Measurements from ENCODE around the gene LY6G6D. TPM values are rescaled to one million over a fixed set of nuclear protein-coding genes. Genes with fewer than 3 reads are reported as not detected.

The LY6G6D gene
- total RNA-seq, 6 experiments from 2014 or later = not detected

DNA sequence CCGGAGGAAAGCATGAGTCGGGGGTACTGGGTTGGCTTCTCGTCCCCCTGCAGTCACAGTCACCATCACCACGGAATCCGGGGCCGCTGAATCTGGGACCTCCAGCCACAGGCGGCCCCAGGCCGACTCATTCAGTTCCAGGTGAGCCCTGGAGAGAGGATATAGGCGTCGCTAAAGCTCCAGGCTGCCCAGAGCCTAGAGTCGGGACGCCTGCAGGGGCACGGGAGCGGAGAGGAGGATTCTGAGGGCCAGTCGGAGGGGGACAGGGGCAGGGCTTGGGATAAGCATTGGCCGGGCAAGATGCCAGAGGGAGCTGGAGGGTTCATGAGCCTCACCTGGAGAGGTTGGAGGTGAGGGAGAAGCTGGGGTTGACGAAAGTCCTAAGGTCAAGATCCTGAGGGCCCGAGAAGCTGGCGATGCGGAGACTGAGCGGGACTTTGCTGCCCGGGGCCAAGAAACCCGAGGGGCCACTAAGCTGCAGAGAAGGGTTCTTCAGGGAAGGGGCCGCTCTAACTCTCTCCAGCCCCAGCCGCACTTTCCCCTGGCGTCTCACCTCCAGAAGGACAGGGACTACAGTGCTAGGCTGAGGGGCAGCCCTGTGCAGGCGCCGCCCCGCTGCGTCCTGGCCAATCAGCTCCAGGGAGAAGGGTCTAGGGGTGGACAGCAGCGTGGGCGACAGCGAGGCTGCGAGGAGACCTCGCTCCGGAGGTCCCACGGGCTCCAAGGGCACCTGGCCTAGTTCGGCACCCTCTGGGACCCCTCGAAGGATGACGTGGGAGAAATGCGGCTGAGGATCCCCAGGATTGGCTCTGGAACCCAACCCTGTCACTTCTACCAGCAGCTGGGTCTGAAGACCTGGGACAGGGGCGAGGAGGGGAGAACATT lies 51.0 kb downstream of the LY6G6D start:
- H3K27me3 Mint-ChIP-seq (ENCODE audit: insufficient read depth) = no peaks in the 10 kb centered on the region; the same call in 1 of the 2 replicates
- H3K4me1 Mint-ChIP-seq (ENCODE audit: low read depth) = peaks cover 29% of the 10 kb centered on the region
- H3K9me3 Mint-ChIP-seq = no peaks in the 10 kb centered on the region
- H3K27ac Mint-ChIP-seq = no peak overlapping the region
- H3K4me3 Mint-ChIP-seq = peak overlapping the region; percentile 60
- no peak for DNase-seq
- TF ChIP-seq, protein P1, sequence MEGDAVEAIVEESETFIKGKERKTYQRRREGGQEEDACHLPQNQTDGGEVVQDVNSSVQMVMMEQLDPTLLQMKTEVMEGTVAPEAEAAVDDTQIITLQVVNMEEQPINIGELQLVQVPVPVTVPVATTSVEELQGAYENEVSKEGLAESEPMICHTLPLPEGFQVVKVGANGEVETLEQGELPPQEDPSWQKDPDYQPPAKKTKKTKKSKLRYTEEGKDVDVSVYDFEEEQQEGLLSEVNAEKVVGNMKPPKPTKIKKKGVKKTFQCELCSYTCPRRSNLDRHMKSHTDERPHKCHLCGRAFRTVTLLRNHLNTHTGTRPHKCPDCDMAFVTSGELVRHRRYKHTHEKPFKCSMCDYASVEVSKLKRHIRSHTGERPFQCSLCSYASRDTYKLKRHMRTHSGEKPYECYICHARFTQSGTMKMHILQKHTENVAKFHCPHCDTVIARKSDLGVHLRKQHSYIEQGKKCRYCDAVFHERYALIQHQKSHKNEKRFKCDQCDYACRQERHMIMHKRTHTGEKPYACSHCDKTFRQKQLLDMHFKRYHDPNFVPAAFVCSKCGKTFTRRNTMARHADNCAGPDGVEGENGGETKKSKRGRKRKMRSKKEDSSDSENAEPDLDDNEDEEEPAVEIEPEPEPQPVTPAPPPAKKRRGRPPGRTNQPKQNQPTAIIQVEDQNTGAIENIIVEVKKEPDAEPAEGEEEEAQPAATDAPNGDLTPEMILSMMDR (IDR thresholded peaks at IDR 0.05) = no peak; the same call in 1 of the 2 replicates
- H3K36me3 Mint-ChIP-seq (ENCODE audit: low read depth) = no peaks in the 10 kb centered on the region; the same call in 1 of the 2 replicates

DNA sequence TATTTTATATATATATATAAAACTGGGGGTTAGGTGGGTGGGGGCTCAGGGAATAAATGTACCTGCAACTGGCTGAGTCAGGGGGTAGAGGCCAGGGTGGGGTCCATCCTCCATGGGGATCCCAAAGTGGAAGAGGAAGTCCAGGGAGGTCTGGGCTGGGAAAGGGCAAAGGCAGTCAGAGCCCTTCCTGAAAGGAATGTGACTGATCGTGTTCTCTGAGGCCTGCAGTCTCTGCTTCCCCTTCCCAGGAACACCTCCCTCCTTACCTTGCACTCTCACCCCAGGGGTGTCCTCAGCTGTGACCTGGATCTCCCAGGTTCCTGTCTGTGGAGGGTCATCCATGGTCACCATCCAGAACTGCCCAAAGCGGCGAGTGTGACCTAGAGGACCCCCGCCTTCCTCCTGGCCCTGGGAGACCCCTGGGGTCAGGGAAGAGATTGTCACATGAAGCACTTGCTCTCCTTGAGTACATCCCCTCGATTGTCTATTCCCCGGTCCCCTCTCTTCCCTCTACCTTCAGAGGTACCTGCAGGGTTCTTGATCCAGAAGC lies 52.0 kb downstream of the LY6G6D start:
- Mint-ChIP-seq H3K36me3 (ENCODE audit: low read depth) (no peaks in the 10 kb centered on the region; the same call in 1 of the 2 replicates), H3K9me3 (no peaks in the 10 kb centered on the region), H3K27ac (no peak overlapping the region), H3K27me3 (ENCODE audit: insufficient read depth) (no peaks in the 10 kb centered on the region; the same call in 1 of the 2 replicates), H3K4me1 (ENCODE audit: low read depth) (peaks cover 29% of the 10 kb centered on the region), H3K4me3 (no peak overlapping the region)
- DNase-seq = no peak
- TF ChIP-seq, protein P1 (IDR thresholded peaks at IDR 0.05) = no peak

Small RNA genes within 50 kb of the gene (microRNA-seq; reads per million reads assigned to microRNA genes)
- not detected for gene MIR4646

Other genes with a start within 250 kb of the LY6G6D start
- gene MICB, start 217.2 kb upstream of the LY6G6D start, total RNA-seq (2021; fragmentation: NEBNext Ultra II Directional; extraction: Animal tissue kit (Norgen Biotek cat#: 25700)) = 10 to 100 TPM; 16.0 to 26.0 (median 22.6) TPM
- gene MCCD1, start 186.4 kb upstream of the LY6G6D start, total RNA-seq (2021; fragmentation: NEBNext Ultra II Directional; extraction: Animal tissue kit (Norgen Biotek cat#: 25700)) = not detected
- 100 to 1,000 TPM; 312 to 380 (median 358) TPM for gene DDX39B, start 173.3 kb upstream of the LY6G6D start, total RNA-seq (2021; fragmentation: NEBNext Ultra II Directional; extraction: Animal tissue kit (Norgen Biotek cat#: 25700))
- 1 to 10 TPM; 2.9 to 4.1 (median 3.2) TPM for gene ATP6V1G2, start 168.7 kb upstream of the LY6G6D start, total RNA-seq (2021; fragmentation: NEBNext Ultra II Directional; extraction: Animal tissue kit (Norgen Biotek cat#: 25700))
- gene NFKBIL1, start 167.7 kb upstream of the LY6G6D start, total RNA-seq (2021; fragmentation: NEBNext Ultra II Directional; extraction: Animal tissue kit (Norgen Biotek cat#: 25700)) = 10 to 100 TPM; 11.8 to 15.9 (median 13.6) TPM
- gene LTA, start 143.1 kb upstream of the LY6G6D start, total RNA-seq (2021; fragmentation: NEBNext Ultra II Directional; extraction: Animal tissue kit (Norgen Biotek cat#: 25700)) = not detected
- under 1 TPM; 0.12 to 0.41 (median 0.23) TPM for gene TNF, start 139.8 kb upstream of the LY6G6D start, total RNA-seq (2021; fragmentation: NEBNext Ultra II Directional; extraction: Animal tissue kit (Norgen Biotek cat#: 25700))
- under 1 TPM in 1 of 6 experiments, not detected in 5; 0.38 TPM for gene LTB, start 132.9 kb upstream of the LY6G6D start, total RNA-seq (2021; fragmentation: NEBNext Ultra II Directional; extraction: Animal tissue kit (Norgen Biotek cat#: 25700))
- gene LST1, start 129.1 kb upstream of the LY6G6D start, total RNA-seq (2021; fragmentation: NEBNext Ultra II Directional; extraction: Animal tissue kit (Norgen Biotek cat#: 25700)) = not detected
- not detected for gene NCR3, start 122.3 kb upstream of the LY6G6D start, total RNA-seq (2021; fragmentation: NEBNext Ultra II Directional; extraction: Animal tissue kit (Norgen Biotek cat#: 25700))
- gene AIF1, start 100.1 kb upstream of the LY6G6D start, total RNA-seq (2021; fragmentation: NEBNext Ultra II Directional; extraction: Animal tissue kit (Norgen Biotek cat#: 25700)) = not detected
- 100 to 1,000 TPM; 216 to 259 (median 231) TPM for gene PRRC2A, start 94.6 kb upstream of the LY6G6D start, total RNA-seq (2021; fragmentation: NEBNext Ultra II Directional; extraction: Animal tissue kit (Norgen Biotek cat#: 25700))
- gene BAG6, start 62.7 kb upstream of the LY6G6D start, total RNA-seq (2021; fragmentation: NEBNext Ultra II Directional; extraction: Animal tissue kit (Norgen Biotek cat#: 25700)) = 100 to 1,000 TPM; 247 to 273 (median 262) TPM
- 1 to 10 TPM; 2.4 to 4.3 (median 2.8) TPM for gene APOM, start 59.5 kb upstream of the LY6G6D start, total RNA-seq (2021; fragmentation: NEBNext Ultra II Directional; extraction: Animal tissue kit (Norgen Biotek cat#: 25700))
- 10 to 100 TPM; 13.4 to 16.2 (median 14.9) TPM for gene C6orf47, start 54.6 kb upstream of the LY6G6D start, total RNA-seq (2021; fragmentation: NEBNext Ultra II Directional; extraction: Animal tissue kit (Norgen Biotek cat#: 25700))
- 10 to 100 TPM; 11.6 to 14.9 (median 13.0) TPM for gene GPANK1, start 50.4 kb upstream of the LY6G6D start, total RNA-seq (2021; fragmentation: NEBNext Ultra II Directional; extraction: Animal tissue kit (Norgen Biotek cat#: 25700))
- 100 to 1,000 TPM; 200 to 255 (median 225) TPM for gene CSNK2B, start 49.3 kb upstream of the LY6G6D start, total RNA-seq (2021; fragmentation: NEBNext Ultra II Directional; extraction: Animal tissue kit (Norgen Biotek cat#: 25700))
- 1 to 10 TPM; 4.6 to 6.0 (median 5.3) TPM for gene LY6G5B, start 45.4 kb upstream of the LY6G6D start, total RNA-seq (2021; fragmentation: NEBNext Ultra II Directional; extraction: Animal tissue kit (Norgen Biotek cat#: 25700))
- 1 to 10 TPM; 2.2 to 2.9 (median 2.8) TPM for gene LY6G5C, start 34.3 kb upstream of the LY6G6D start, total RNA-seq (2021; fragmentation: NEBNext Ultra II Directional; extraction: Animal tissue kit (Norgen Biotek cat#: 25700))
- 10 to 100 TPM; 27.4 to 39.6 (median 32.0) TPM for gene ABHD16A, start 12.0 kb upstream of the LY6G6D start, total RNA-seq (2021; fragmentation: NEBNext Ultra II Directional; extraction: Animal tissue kit (Norgen Biotek cat#: 25700))
- not detected for gene LY6G6F, start 8.5 kb upstream of the LY6G6D start, total RNA-seq (2021; fragmentation: NEBNext Ultra II Directional; extraction: Animal tissue kit (Norgen Biotek cat#: 25700))
- gene LY6G6C, start 6.4 kb downstream of the LY6G6D start, total RNA-seq (2021; fragmentation: NEBNext Ultra II Directional; extraction: Animal tissue kit (Norgen Biotek cat#: 25700)) = not detected
- not detected for gene MPIG6B, start 8.0 kb downstream of the LY6G6D start, total RNA-seq (2021; fragmentation: NEBNext Ultra II Directional; extraction: Animal tissue kit (Norgen Biotek cat#: 25700))
- gene DDAH2, start 14.0 kb downstream of the LY6G6D start, total RNA-seq (2021; fragmentation: NEBNext Ultra II Directional; extraction: Animal tissue kit (Norgen Biotek cat#: 25700)) = 10 to 100 TPM; 44.0 to 47.8 (median 46.0) TPM
- gene CLIC1, start 21.2 kb downstream of the LY6G6D start, total RNA-seq (2021; fragmentation: NEBNext Ultra II Directional; extraction: Animal tissue kit (Norgen Biotek cat#: 25700)) = 100 to 1,000 TPM; 638 to 833 (median 745) TPM
- 10 to 100 TPM in 4 of 6 experiments, 1 to 10 TPM in 2; 7.4 to 14.8 (median 12.6) TPM for gene MSH5, start 24.7 kb downstream of the LY6G6D start, total RNA-seq (2021; fragmentation: NEBNext Ultra II Directional; extraction: Animal tissue kit (Norgen Biotek cat#: 25700))
- gene SAPCD1, start 47.3 kb downstream of the LY6G6D start, total RNA-seq (2021; fragmentation: NEBNext Ultra II Directional; extraction: Animal tissue kit (Norgen Biotek cat#: 25700)) = 1 to 10 TPM in 5 of 6 experiments, under 1 TPM in 1; 0.91 to 2.4 (median 1.3) TPM
- under 1 TPM; 0.24 to 0.83 (median 0.64) TPM for gene VWA7, start 62.0 kb downstream of the LY6G6D start, total RNA-seq (2021; fragmentation: NEBNext Ultra II Directional; extraction: Animal tissue kit (Norgen Biotek cat#: 25700))
- 100 to 1,000 TPM; 117 to 144 (median 127) TPM for gene VARS1, start 80.4 kb downstream of the LY6G6D start, total RNA-seq (2021; fragmentation: NEBNext Ultra II Directional; extraction: Animal tissue kit (Norgen Biotek cat#: 25700))
- gene LSM2, start 91.6 kb downstream of the LY6G6D start, total RNA-seq (2021; fragmentation: NEBNext Ultra II Directional; extraction: Animal tissue kit (Norgen Biotek cat#: 25700)) = 10 to 100 TPM; 31.8 to 48.5 (median 43.4) TPM
- 1 to 10 TPM; 1.2 to 1.9 (median 1.6) TPM for gene HSPA1L, start 99.9 kb downstream of the LY6G6D start, total RNA-seq (2021; fragmentation: NEBNext Ultra II Directional; extraction: Animal tissue kit (Norgen Biotek cat#: 25700))
- gene HSPA1A, start 100.2 kb downstream of the LY6G6D start, total RNA-seq (2021; fragmentation: NEBNext Ultra II Directional; extraction: Animal tissue kit (Norgen Biotek cat#: 25700)) = 100 to 1,000 TPM in 1 of 6 experiments, 10 to 100 TPM in 5; 78.5 to 102 (median 84.7) TPM
- gene HSPA1B, start 112.4 kb downstream of the LY6G6D start, total RNA-seq (2021; fragmentation: NEBNext Ultra II Directional; extraction: Animal tissue kit (Norgen Biotek cat#: 25700)) = 100 to 1,000 TPM in 2 of 6 experiments, 10 to 100 TPM in 4; 95.5 to 116 (median 98.9) TPM
- gene NEU1, start 147.5 kb downstream of the LY6G6D start, total RNA-seq (2021; fragmentation: NEBNext Ultra II Directional; extraction: Animal tissue kit (Norgen Biotek cat#: 25700)) = 10 to 100 TPM; 35.8 to 48.6 (median 40.9) TPM
- under 1 TPM in 1 of 6 experiments, not detected in 5; 0.10 TPM for gene SLC44A4, start 163.6 kb downstream of the LY6G6D start, total RNA-seq (2021; fragmentation: NEBNext Ultra II Directional; extraction: Animal tissue kit (Norgen Biotek cat#: 25700))
- gene EHMT2, start 182.3 kb downstream of the LY6G6D start, total RNA-seq (2021; fragmentation: NEBNext Ultra II Directional; extraction: Animal tissue kit (Norgen Biotek cat#: 25700)) = 10 to 100 TPM; 43.4 to 47.4 (median 45.9) TPM
- 1 to 10 TPM; 7.3 to 9.0 (median 8.3) TPM for gene ZBTB12, start 186.7 kb downstream of the LY6G6D start, total RNA-seq (2021; fragmentation: NEBNext Ultra II Directional; extraction: Animal tissue kit (Norgen Biotek cat#: 25700))
- under 1 TPM in 4 of 6 experiments, not detected in 2; 0.24 to 0.43 (median 0.43) TPM for gene C2, start 212.4 kb downstream of the LY6G6D start, total RNA-seq (2021; fragmentation: NEBNext Ultra II Directional; extraction: Animal tissue kit (Norgen Biotek cat#: 25700))
- gene CFB, start 230.7 kb downstream of the LY6G6D start, total RNA-seq (2021; fragmentation: NEBNext Ultra II Directional; extraction: Animal tissue kit (Norgen Biotek cat#: 25700)) = 1 to 10 TPM in 2 of 6 experiments, under 1 TPM in 3, not detected in 1; 0.33 to 1.3 (median 0.81) TPM
- 10 to 100 TPM; 63.4 to 87.0 (median 78.7) TPM for gene NELFE, start 243.6 kb downstream of the LY6G6D start, total RNA-seq (2021; fragmentation: NEBNext Ultra II Directional; extraction: Animal tissue kit (Norgen Biotek cat#: 25700))
- 10 to 100 TPM; 74.0 to 83.3 (median 77.8) TPM for gene SKIC2, start 243.8 kb downstream of the LY6G6D start, total RNA-seq (2021; fragmentation: NEBNext Ultra II Directional; extraction: Animal tissue kit (Norgen Biotek cat#: 25700))